GM12878 (cell line): ENCODE data around the gene FAR1. TPM values are rescaled to one million over a fixed set of nuclear protein-coding genes. Genes with fewer than 3 reads are reported as not detected.

Experiments used
- ATAC-seq: fragments of 200-7000 bp; cut with Tn5 transposase; 3 replicates; pipeline ENCODE4 v1.9.1; 2020; ENCODE audit warnings: mild to moderate bottlenecking, moderate library complexity
- BruUV-seq: library from RNA; stranded (reverse); fragments of 400-500 nt; replicated peaks from 2 replicates; lab custom pipeline; 2021; lab: Mats Ljungman, UMichigan
- CTCF ChIA-PET: fragments of 300-600 bp; sonication (Branson Sonifier 250); formaldehyde crosslinking; extraction: SDS; loops from one replicate; lab custom pipeline; 2021; ENCODE audit warnings: inconsistent platforms; lab: Yijun Ruan, JAX
- POLR2A ChIA-PET: fragments of 350-600 bp; formaldehyde crosslinking; extraction: SDS; loops from one replicate; lab custom pipeline; 2021; ENCODE audit warnings: inconsistent platforms; lab: Charles Lee
- RAD21 ChIA-PET: fragments of 300-600 bp; sonication (Branson Sonifier 250); formaldehyde crosslinking; loops from one replicate; lab custom pipeline; 2023; ENCODE audit warnings: antibody characterized with exemption; ENCODE audit not compliant: unreplicated experiment; lab: Charles Lee
- SMC1A ChIA-PET: fragments of 300-600 bp; sonication (Branson Sonifier 250); formaldehyde crosslinking; loops from one replicate; lab custom pipeline; 2023; ENCODE audit not compliant: unreplicated experiment, uncharacterized antibody; lab: Charles Lee
- DNase-seq: peaks from one replicate; pipeline ENCODE4 v3.0.0-alpha.2; 2011; ENCODE audit warnings: low read depth, low spot score
- FAIRE-seq: peaks from 3 replicates; lab custom pipeline; 2011; peaks lifted over from hg19 to GRCh38; lab: Jason Lieb, UNC
- H2AFZ ChIP-seq: 2 replicates; pipeline ENCODE4 v1.6.0; 2011; ENCODE audit warnings: low read depth, low read length, control low read depth; ENCODE audit not compliant: control insufficient read depth
- H3K27ac ChIP-seq: 2 replicates; pipeline ENCODE4 v1.5.1; 2011; ENCODE audit warnings: control low read depth; ENCODE audit not compliant: control insufficient read depth, insufficient read depth
- H3K27me3 ChIP-seq, 2 experiments: replicated peaks in 1 of 2; 2 replicates each; pipeline versions ENCODE4 v1.6.0 to v1.6.1; 2011; ENCODE audit warnings: low read length in 1 of 2; ENCODE audit not compliant: control insufficient read depth in 2 of 2, insufficient read depth in 2 of 2
- H3K36me3 ChIP-seq, 2 experiments: 2 replicates each; pipeline ENCODE4 v1.5.1; 2011; ENCODE audit warnings: low read length in 1 of 2; ENCODE audit not compliant: control insufficient read depth in 2 of 2, insufficient read depth in 2 of 2
- H3K4me1 ChIP-seq: 2 replicates; pipeline ENCODE4 v1.6.1; 2011; ENCODE audit warnings: mild to moderate bottlenecking, low read length, moderate library complexity, mixed read lengths; ENCODE audit not compliant: control insufficient read depth, insufficient read depth
- H3K4me2 ChIP-seq: 2 replicates; pipeline ENCODE4 v1.6.0; 2011; ENCODE audit warnings: control low read depth; ENCODE audit not compliant: control insufficient read depth, insufficient read depth
- H3K4me3 ChIP-seq: fragments of 200-600 bp; sonication (generic); 2 replicates; pipeline ENCODE4 v1.5.1; 2016
- H3K79me2 ChIP-seq: 2 replicates; pipeline ENCODE4 v1.6.0; 2011; ENCODE audit warnings: low read length; ENCODE audit not compliant: control insufficient read depth, insufficient read depth
- H3K9ac ChIP-seq: 2 replicates; pipeline ENCODE4 v1.8.0; 2011; ENCODE audit warnings: low read length, control low read depth, mixed read lengths; ENCODE audit not compliant: control insufficient read depth, insufficient read depth
- H3K9me3 ChIP-seq: replicated peaks from 3 replicates; pipeline ENCODE4 v1.5.1; 2011; ENCODE audit warnings: mild to moderate bottlenecking, low read length; ENCODE audit not compliant: control insufficient read depth, insufficient read depth
- H4K20me1 ChIP-seq: 2 replicates; pipeline ENCODE4 v1.6.0; 2011; ENCODE audit not compliant: control insufficient read depth, insufficient read depth
- CHD2 ChIP-seq: IDR thresholded peaks from 2 replicates; pipeline ENCODE4 v1.6.1; 2011; ENCODE audit warnings: low read depth, low read length, improper control_type of control experiment, borderline replicate concordance
- EGR1 ChIP-seq, 2 experiments: IDR thresholded peaks; 1 replicate in 1 of 2; 2 replicates in 1 of 2; pipeline ENCODE4 v1.6.1; 2011 to 2012; ENCODE audit warnings: low read depth in 2 of 2, low read length in 2 of 2, borderline replicate concordance in 1 of 2, mild to moderate bottlenecking in 1 of 2, moderate library complexity in 1 of 2
- FOXM1 ChIP-seq: IDR thresholded peaks from 2 replicates; pipeline ENCODE4 v1.6.1; 2012; ENCODE audit warnings: low read depth, mild to moderate bottlenecking, inconsistent platforms, low read length, moderate library complexity
- IKZF2 ChIP-seq, 2 experiments: fragments of 450-650 bp; IDR thresholded peaks; 2 replicates each; pipeline ENCODE4 v1.6.1; 2017; ENCODE audit warnings: mild to moderate bottlenecking in 2 of 2, moderate library complexity in 2 of 2
- IRF4 ChIP-seq: IDR thresholded peaks from 2 replicates; pipeline ENCODE4 v1.6.1; 2011; ENCODE audit warnings: low read depth, low read length
- MEF2B ChIP-seq: fragments of 450-650 bp; IDR thresholded peaks from 2 replicates; pipeline ENCODE4 v1.6.1; 2018; ENCODE audit warnings: mild to moderate bottlenecking, moderate library complexity; ENCODE audit not compliant: partially characterized antibody, poor library complexity, severe bottlenecking
- RBBP5 ChIP-seq: fragments of 200-600 bp; sonication (generic); conservative IDR thresholded peaks from 2 replicates; pipeline ENCODE4 v1.6.1; 2016
- YBX1 ChIP-seq: fragments of 450-650 bp; IDR thresholded peaks from 2 replicates; pipeline ENCODE4 v1.6.1; 2016; ENCODE audit warnings: antibody characterized with exemption
- ZBTB33 ChIP-seq: fragments of 450-650 bp; IDR thresholded peaks from 2 replicates; pipeline ENCODE4 v1.6.1; 2017; ENCODE audit warnings: mild to moderate bottlenecking
- WGBS: methylation state at CpG from one replicate; pipeline ENCODE4 v1.1.6; 2016; ENCODE audit warnings: low lambda C conversion rate; ENCODE audit not compliant: insufficient replicate concordance, insufficient coverage; ENCODE audit errors: missing lambda C conversion rate; 5-methylcytosine and 5-hydroxymethylcytosine counted together
- in situ Hi-C: fragments of 300-500 bp; cut with MboI; formaldehyde crosslinking; loops from 9 replicates; pipeline ENCODE4 v1.14.3; 2018; ENCODE audit warnings: mixed read lengths
- intact Hi-C: fragments of 100-400 bp; cut with micrococcal nuclease; formaldehyde crosslinking; loops from one replicate; pipeline ENCODE4 v1.14.2; 2022; ENCODE audit not compliant: unreplicated experiment
- polyA plus RNA-seq, 11 experiments: library from polyadenylated mRNA; depleted of rRNA in 4 of 11; unstranded in 6 of 11; stranded (reverse) in 5 of 11; fragments of >200 nt; fragmentation: Nextera tagmentation in 4 of 11; fragmentation: Illumina TruSeq in 1 of 11; extraction: Ambion mirVana in 4 of 11; extraction: Trizol in 1 of 11; gene quantifications; 1 replicate in 1 of 11; 2 replicates in 10 of 11; pipeline versions ENCODE4 v1.2.1 to v1.2.3, GENCODE V29; 2011 to 2016; ENCODE audit warnings: inconsistent platforms in 2 of 11, missing spikeins in 2 of 11, low read depth in 1 of 11
- total RNA-seq, 4 experiments: library from RNA; depleted of rRNA in 3 of 4; stranded (reverse); fragments of >200 nt in 3 of 4; fragmentation: Illumina TruSeq in 1 of 4; extraction: Trizol in 1 of 4; gene quantifications; 2 replicates each; pipeline versions ENCODE4 v1.2.1 to v1.2.3, GENCODE V29; 2013 to 2021
- TF ChIP-seq, protein P1 (sequence below): fragments of 450-650 bp; IDR thresholded peaks from 2 replicates; pipeline ENCODE4 v1.6.1; 2017; ENCODE audit warnings: mild to moderate bottlenecking, moderate library complexity
- TF ChIP-seq, protein P2 (sequence below): fragments of 450-650 bp; IDR thresholded peaks from 2 replicates; pipeline ENCODE4 v1.6.1; 2014; ENCODE audit warnings: mild to moderate bottlenecking

FAR1 gene
- total and polyA plus RNA-seq, 10 of the 15 experiments (the other 5 are each of a cell fraction or from before 2014, with no cell fraction given), result 10.1 to 73.9 (median 30.8) TPM

- BruUV-seq, result no TSS peak
- DNase-seq (no peak), FAIRE-seq (no peak)
Measured at GRCh38 chr11:13667795-13668101, 720 bp upstream of the FAR1 start.

More at GRCh38 chr11:13667795-13668101, 720 bp upstream of the FAR1 start:
- ChIA-PET CTCF (interaction anchor here (0.6 to 1.4 kb wide), 8 partner anchors 9 to 281 kb away, joined by 3 to 7 read pairs (median 3); no protein-coding TSS in a partner anchor), SMC1A (interaction anchor here (0.6 to 2.0 kb wide), 6 partner anchors 10 to 204 kb away, joined by 3 to 9 read pairs (median 4); partner anchors contain the start of gene BTBD10), POLR2A (interaction anchor here (0.6 to 1.9 kb wide), 3 partner anchors 91 to 1546 kb away, joined by 3 to 6 read pairs (median 3); partner anchors contain the start of gene BTBD10), RAD21 (interaction anchor here (0.7 to 1.5 kb wide), 3 partner anchors 14 to 54 kb away, joined by 3 to 5 read pairs (median 5); no protein-coding TSS in a partner anchor)
- Histone ChIP-seq H3K4me1 (peaks cover 17% of the 10 kb centered on the region), H3K4me3 (peak overlapping the region; percentile 77), H3K4me2 (peak overlapping the region; percentile 96), H3K36me3 (no peaks in the 10 kb centered on the region), H3K79me2 (peaks cover 43% of the 10 kb centered on the region), H3K9ac (peak overlapping the region; percentile 64), H4K20me1 (no peaks in the 10 kb centered on the region), H3K9me3 (no peaks in the 10 kb centered on the region; the same call in 2 of the 3 replicates), H3K27ac (peak overlapping the region; percentile 72), H3K27me3 (no peaks in the 10 kb centered on the region), H2AFZ (peak overlapping the region; percentile 99)
- no peak for ATAC-seq
- WGBS, result under 1% methylated on average over 15 of the region's 15 CpGs
- in situ Hi-C loops (no loop called here), intact Hi-C loops (loop anchor here (5.0 to 10.0 kb wide), 2 partner anchors 205 to 333 kb away; partner anchors contain the start of gene BTBD10)
- TF ChIP-seq, protein P1, sequence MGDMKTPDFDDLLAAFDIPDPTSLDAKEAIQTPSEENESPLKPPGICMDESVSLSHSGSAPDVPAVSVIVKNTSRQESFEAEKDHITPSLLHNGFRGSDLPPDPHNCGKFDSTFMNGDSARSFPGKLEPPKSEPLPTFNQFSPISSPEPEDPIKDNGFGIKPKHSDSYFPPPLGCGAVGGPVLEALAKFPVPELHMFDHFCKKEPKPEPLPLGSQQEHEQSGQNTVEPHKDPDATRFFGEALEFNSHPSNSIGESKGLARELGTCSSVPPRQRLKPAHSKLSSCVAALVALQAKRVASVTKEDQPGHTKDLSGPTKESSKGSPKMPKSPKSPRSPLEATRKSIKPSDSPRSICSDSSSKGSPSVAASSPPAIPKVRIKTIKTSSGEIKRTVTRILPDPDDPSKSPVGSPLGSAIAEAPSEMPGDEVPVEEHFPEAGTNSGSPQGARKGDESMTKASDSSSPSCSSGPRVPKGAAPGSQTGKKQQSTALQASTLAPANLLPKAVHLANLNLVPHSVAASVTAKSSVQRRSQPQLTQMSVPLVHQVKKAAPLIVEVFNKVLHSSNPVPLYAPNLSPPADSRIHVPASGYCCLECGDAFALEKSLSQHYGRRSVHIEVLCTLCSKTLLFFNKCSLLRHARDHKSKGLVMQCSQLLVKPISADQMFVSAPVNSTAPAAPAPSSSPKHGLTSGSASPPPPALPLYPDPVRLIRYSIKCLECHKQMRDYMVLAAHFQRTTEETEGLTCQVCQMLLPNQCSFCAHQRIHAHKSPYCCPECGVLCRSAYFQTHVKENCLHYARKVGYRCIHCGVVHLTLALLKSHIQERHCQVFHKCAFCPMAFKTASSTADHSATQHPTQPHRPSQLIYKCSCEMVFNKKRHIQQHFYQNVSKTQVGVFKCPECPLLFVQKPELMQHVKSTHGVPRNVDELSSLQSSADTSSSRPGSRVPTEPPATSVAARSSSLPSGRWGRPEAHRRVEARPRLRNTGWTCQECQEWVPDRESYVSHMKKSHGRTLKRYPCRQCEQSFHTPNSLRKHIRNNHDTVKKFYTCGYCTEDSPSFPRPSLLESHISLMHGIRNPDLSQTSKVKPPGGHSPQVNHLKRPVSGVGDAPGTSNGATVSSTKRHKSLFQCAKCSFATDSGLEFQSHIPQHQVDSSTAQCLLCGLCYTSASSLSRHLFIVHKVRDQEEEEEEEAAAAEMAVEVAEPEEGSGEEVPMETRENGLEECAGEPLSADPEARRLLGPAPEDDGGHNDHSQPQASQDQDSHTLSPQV, result no peak
- TF ChIP-seq, protein P2, sequence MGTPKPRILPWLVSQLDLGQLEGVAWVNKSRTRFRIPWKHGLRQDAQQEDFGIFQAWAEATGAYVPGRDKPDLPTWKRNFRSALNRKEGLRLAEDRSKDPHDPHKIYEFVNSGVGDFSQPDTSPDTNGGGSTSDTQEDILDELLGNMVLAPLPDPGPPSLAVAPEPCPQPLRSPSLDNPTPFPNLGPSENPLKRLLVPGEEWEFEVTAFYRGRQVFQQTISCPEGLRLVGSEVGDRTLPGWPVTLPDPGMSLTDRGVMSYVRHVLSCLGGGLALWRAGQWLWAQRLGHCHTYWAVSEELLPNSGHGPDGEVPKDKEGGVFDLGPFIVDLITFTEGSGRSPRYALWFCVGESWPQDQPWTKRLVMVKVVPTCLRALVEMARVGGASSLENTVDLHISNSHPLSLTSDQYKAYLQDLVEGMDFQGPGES, result no peak
- TF ChIP-seq IKZF2 (IDR thresholded peaks at IDR 0.05) (0 out of 4 replicates have a peak, but pooled peaks of 1 of the 2 experiments have one; percentile 25), EGR1 (IDR thresholded peaks at IDR 0.05; ENCODE audit: borderline replicate concordance in 1 of 2, low read depth in 2 of 2, low read length in 2 of 2) (no peak), CHD2 (no peak), MEF2B (peak; percentile 47), IRF4 (no peak), FOXM1 (no peak), RBBP5 (no peak), ZBTB33 (no peak), YBX1 (no peak)
